Measurements from ENCODE around the gene GUCY2D.

GUCY2D gene

DNA sequence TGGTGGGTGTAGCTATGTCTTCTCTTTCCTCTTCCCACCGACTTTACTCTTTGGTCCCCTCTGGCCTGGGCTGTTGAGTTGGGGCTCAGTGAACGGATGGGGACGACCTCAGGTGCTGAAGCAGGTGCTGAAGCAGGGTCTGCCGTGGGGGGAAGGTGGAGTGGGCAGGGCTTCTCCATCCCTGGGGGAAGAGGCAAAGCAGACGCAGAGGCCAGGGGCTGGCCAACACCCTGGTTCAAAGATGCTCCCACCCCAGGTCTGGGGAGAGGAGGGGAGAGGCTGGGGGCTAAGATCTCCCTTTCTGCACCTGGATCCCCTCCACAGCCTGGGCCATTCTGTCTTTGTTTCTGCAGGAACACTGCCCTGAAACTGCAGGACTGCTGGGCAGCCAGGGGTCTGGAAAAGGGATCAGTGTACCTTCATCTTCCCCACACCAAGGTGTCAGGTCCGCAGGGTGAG lies 62.2 kb downstream of the GUCY2D start:
- no peak for DNase-seq (ENCODE audit: low read depth in 2 of 2)

DNA sequence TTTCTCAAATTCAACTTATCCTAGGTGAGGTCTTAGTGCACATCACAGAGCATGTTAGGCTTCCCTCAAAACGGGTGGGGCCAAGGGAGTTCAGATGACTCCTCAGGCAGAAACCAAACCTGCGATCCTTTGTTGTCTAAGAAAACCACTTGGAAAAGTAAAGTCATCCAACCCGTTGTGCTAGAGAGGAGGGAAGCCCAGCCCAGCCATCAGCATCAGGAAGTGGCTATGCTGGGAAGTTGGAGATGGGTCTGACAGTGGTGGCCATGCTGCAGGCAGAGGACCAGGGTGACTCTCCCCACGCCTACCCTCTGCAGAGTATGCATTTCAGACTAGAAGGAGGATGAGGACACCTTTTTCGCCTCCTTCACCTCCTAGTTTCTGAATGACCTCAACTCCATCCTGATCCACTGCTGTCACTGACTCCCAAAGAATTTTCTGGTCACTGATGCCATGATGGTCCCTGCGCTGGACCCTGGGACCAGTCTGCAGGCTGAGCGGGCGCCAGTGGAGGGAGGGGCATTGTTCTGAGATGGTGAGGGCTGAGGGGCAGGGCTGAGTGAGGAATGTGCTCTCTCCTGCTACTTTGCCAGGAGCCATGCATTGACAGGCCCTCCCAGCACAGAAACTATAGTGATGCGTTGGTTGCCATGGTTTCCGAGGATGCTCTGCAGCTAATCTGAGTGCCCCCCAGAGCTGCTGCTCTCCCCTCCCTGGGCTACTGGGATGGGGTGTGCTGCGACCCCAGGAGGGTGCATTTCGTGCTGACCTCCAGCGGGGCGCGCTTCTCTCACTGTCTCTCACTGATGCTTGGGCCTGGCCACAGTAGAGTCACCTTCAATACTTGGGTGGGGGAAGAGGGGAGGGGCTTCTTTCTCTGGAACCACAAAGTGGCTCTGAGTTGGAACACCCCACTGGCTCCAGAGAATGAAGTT lies 64.7 kb downstream of the GUCY2D start:
- no peak for DNase-seq (ENCODE audit: low read depth in 2 of 2)

DNA sequence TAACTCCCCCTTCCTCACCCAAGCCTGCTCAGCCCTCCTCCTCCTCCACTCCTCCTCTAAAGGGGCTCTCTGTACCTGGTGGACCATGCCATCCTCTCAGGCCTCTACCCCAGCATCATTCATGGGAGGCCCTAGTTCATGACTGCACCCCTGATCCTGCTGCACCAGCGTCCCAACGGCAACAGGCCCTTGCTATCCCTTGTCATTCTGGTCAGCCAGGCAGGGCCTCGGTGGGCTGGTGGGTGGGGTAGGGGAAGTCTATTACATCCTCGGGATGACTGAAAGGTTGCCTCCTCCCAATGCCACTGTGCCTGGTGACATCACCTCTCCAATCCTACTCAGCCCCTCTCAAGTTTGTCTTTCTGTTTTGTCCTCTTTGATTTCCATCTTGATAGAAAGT lies 65.4 kb downstream of the GUCY2D start:
- no peak for DNase-seq (ENCODE audit: low read depth in 2 of 2)

DNA sequence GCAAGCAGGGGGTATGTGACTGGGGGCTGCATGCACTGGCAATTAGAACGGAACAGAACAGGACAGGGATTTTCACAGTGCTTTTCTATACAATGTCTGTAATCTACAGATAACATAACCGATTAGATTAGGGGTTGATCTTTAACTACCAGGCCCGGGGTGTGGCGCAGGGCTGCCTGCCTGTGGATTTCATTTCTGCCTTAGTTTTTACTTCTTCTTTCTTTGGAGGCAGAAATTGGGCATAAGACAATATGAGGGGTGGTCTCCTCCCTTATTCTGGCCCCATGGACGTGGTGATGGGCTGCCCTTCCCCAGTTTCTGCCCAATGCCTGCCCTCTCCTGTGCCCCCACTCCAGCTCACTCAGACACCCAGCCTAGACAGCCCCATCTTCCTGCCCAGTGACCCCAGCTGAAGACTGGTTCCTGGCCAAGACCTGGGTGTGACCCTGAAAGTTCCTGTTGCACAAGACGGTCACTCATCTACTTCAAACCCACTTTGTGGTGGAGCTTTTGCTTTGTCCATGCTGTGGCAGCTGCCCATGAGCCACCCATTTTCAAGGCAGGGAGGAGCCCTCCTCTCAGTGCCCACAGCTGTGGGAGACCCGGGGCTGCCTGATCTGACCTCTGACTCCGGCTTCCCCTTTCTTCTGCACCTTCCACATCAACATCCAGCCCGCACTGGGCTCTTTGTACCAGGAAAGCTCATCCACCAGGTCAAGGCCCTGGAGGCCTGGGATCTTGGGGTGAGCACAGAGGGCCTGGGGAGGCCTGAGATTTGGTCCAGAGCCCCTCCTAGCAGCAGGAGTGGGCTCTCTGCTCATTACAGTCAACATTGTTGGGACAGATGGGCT lies 66.5 kb downstream of the GUCY2D start:
- no peak for DNase-seq (ENCODE audit: low read depth in 2 of 2)

DNA sequence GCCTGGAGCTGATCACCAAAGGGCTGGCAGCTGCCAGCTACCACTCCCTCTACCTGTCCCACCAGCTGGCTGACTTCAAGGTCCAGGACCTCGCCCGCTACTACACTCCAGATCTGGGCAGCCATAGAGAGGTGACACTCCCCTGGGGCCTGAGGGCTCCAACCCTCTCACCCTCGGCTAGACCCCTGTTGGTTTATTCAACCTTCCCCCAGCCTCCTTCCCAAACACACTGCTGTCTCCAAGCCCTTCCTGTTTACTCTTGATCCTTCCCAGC lies 67.1 kb downstream of the GUCY2D start:
- no peak for DNase-seq (ENCODE audit: low read depth in 2 of 2)

All from stimulated activated CD4-positive, alpha-beta T cell treated with anti-CD3 and anti-CD28 coated beads, Interleukin-1b, Interleukin-23, amount 100 ng/mL, for 1 hour (primary cell).